Stimulated activated CD8-positive, alpha-beta memory T cell treated with anti-CD3 and anti-CD28 coated beads, Interleukin-15, amount 100 ng/mL, for 24 hours (primary cell): Measurements from ENCODE around the gene VASH1.

ENCODE experiments used
- DNase-seq: peaks from one replicate; pipeline ENCODE4 v3.0.0-alpha.2; 2020; ENCODE audit warnings: low read depth

The VASH1 gene

GRCh38 chr14:76832503-76832988 is 71.3 kb downstream of the VASH1 start:
- no peak for DNase-seq
